ENCODE measurements around the gene ZNF205.
"Not testable (repeated sequence)": the region's sequence is repeated elsewhere in the genome, so short reads cannot be mapped to it uniquely, and the experiment has no call there.

- TF ChIP-seq POLR2AphosphoS5 (IDR thresholded peaks at IDR 0.05; ENCODE audit: control insufficient read depth, insufficient read depth, low read depth, low read length); TFAM (CRISPR knock-in tag; conservative IDR thresholded peaks at IDR 0.05); PHB2 (IDR thresholded peaks at IDR 0.05; ENCODE audit: low read depth); BRCA1 (IDR thresholded peaks at IDR 0.05); BRCA1 (CRISPR knock-in tag; IDR thresholded peaks at IDR 0.05); RCOR1 (IDR thresholded peaks at IDR 0.05; ENCODE audit: borderline replicate concordance in 1 of 2, low read depth in 2 of 2, low read length in 2 of 2); RBM22 (IDR thresholded peaks at IDR 0.05; ENCODE audit: low read depth, low read length, poor library complexity, severe bottlenecking); XRCC5 (IDR thresholded peaks at IDR 0.05; ENCODE audit: low read depth, low read length); FOXA3 (CRISPR knock-in tag; conservative IDR thresholded peaks at IDR 0.05 in 1 of 2, IDR thresholded peaks at IDR 0.05 in 1 of 2); ZNF24 (IDR thresholded peaks at IDR 0.05); YY1 (IDR thresholded peaks at IDR 0.05; ENCODE audit: borderline replicate concordance in 1 of 3, control insufficient read depth in 1 of 3, extremely low read depth in 1 of 3, insufficient read depth in 3 of 3, insufficient read length in 1 of 3, insufficient replicate concordance in 2 of 3, low read depth in 1 of 3, low read length in 2 of 3); GABPA (tag; conservative IDR thresholded peaks at IDR 0.05; ENCODE audit: low read depth): not testable (repeated sequence)
- TF ChIP-seq, protein P1, sequence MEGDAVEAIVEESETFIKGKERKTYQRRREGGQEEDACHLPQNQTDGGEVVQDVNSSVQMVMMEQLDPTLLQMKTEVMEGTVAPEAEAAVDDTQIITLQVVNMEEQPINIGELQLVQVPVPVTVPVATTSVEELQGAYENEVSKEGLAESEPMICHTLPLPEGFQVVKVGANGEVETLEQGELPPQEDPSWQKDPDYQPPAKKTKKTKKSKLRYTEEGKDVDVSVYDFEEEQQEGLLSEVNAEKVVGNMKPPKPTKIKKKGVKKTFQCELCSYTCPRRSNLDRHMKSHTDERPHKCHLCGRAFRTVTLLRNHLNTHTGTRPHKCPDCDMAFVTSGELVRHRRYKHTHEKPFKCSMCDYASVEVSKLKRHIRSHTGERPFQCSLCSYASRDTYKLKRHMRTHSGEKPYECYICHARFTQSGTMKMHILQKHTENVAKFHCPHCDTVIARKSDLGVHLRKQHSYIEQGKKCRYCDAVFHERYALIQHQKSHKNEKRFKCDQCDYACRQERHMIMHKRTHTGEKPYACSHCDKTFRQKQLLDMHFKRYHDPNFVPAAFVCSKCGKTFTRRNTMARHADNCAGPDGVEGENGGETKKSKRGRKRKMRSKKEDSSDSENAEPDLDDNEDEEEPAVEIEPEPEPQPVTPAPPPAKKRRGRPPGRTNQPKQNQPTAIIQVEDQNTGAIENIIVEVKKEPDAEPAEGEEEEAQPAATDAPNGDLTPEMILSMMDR (IDR thresholded peaks at IDR 0.05 in 2 of 3, conservative IDR thresholded peaks at IDR 0.05 in 1 of 3; ENCODE audit: insufficient read depth in 2 of 3, low read depth in 1 of 3, low read length in 3 of 3) = not testable (repeated sequence)
- TF ChIP-seq, protein P2, sequence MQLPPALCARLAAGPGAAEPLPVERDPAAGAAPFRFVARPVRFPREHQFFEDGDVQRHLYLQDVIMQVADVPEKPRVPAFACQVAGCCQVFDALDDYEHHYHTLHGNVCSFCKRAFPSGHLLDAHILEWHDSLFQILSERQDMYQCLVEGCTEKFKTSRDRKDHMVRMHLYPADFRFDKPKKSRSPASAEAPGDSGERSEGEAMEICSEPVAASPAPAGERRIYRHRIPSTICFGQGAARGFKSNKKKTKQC (CRISPR knock-in tag; IDR thresholded peaks at IDR 0.05) = not testable (repeated sequence)
These were observed 36.4 kb upstream of the ZNF205 start for GRCh38 chr16:3075946-3076345.
